ENCODE results near the gene KANK4.

KANK4 gene

DNA sequence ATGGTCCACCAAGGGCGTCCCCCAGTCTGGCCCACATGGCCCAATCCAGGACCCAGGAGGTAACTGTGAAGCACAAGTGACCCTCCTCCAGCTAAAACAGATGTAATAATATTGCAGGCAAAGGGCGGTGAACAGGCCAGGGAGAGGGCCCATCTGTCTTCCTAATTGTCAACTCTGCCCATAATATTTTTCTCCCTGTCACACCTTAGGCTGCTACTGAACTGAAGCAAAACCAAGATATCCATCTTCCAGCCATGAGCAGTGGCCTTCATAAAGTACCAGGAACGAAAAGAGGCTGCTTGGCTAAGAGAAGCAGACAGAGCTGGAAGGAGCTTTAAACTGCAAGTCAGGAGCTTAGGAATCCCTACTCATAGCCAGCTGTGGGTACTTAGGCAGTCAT is 3.1 kb downstream of the KANK4 start:
- no peak for DNase-seq (ENCODE audit: low read depth in 2 of 2)
- no peak overlapping the region for H3K4me3 ChIP-seq (replicated peaks in 1 of 2; ENCODE audit: low read depth in 2 of 2, low read length in 2 of 2)
- TF ChIP-seq, protein P1, sequence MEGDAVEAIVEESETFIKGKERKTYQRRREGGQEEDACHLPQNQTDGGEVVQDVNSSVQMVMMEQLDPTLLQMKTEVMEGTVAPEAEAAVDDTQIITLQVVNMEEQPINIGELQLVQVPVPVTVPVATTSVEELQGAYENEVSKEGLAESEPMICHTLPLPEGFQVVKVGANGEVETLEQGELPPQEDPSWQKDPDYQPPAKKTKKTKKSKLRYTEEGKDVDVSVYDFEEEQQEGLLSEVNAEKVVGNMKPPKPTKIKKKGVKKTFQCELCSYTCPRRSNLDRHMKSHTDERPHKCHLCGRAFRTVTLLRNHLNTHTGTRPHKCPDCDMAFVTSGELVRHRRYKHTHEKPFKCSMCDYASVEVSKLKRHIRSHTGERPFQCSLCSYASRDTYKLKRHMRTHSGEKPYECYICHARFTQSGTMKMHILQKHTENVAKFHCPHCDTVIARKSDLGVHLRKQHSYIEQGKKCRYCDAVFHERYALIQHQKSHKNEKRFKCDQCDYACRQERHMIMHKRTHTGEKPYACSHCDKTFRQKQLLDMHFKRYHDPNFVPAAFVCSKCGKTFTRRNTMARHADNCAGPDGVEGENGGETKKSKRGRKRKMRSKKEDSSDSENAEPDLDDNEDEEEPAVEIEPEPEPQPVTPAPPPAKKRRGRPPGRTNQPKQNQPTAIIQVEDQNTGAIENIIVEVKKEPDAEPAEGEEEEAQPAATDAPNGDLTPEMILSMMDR (IDR thresholded peaks at IDR 0.05; ENCODE audit: low read depth, low read length) = no peak

- no peak overlapping the region for H3K4me3 ChIP-seq (replicated peaks in 1 of 2; ENCODE audit: low read depth in 2 of 2, low read length in 2 of 2)
- no peak for DNase-seq (ENCODE audit: low read depth in 2 of 2)
- TF ChIP-seq, protein P1 (IDR thresholded peaks at IDR 0.05; ENCODE audit: low read depth, low read length) = no peak
These were observed 3.8 kb downstream of the KANK4 start for GRCh38 chr1:62315387-62315786.

GRCh38 chr1:62314454-62315350 is 4.5 kb downstream of the KANK4 start:
- TF ChIP-seq, protein P1 (IDR thresholded peaks at IDR 0.05; ENCODE audit: low read depth, low read length) = no peak
- DNase-seq (ENCODE audit: low read depth in 2 of 2) = no peak
- no peak overlapping the region for H3K4me3 ChIP-seq (replicated peaks in 1 of 2; ENCODE audit: low read depth in 2 of 2, low read length in 2 of 2)

GRCh38 chr1:62312698-62313097 is 6.5 kb downstream of the KANK4 start:
- H3K4me3 ChIP-seq (replicated peaks in 1 of 2; ENCODE audit: low read depth in 2 of 2, low read length in 2 of 2) = no peak overlapping the region
- TF ChIP-seq, protein P1 (IDR thresholded peaks at IDR 0.05; ENCODE audit: low read depth, low read length) = no peak
- DNase-seq (ENCODE audit: low read depth in 2 of 2) = no peak

GRCh38 chr1:62311473-62311943 is 7.7 kb downstream of the KANK4 start:
- TF ChIP-seq, protein P1 (IDR thresholded peaks at IDR 0.05; ENCODE audit: low read depth, low read length) = no peak

GRCh38 chr1:62309906-62310305 is 9.3 kb downstream of the KANK4 start:
- TF ChIP-seq, protein P1 (IDR thresholded peaks at IDR 0.05; ENCODE audit: low read depth, low read length) = no peak
- no peak for DNase-seq (ENCODE audit: low read depth in 2 of 2)
- H3K4me3 ChIP-seq (replicated peaks in 1 of 2; ENCODE audit: low read depth in 2 of 2, low read length in 2 of 2) = no peak overlapping the region

More at GRCh38 chr1:62311473-62311943, 7.7 kb downstream of the KANK4 start:
- DNase-seq (ENCODE audit: low read depth in 2 of 2) = no peak
- no peak overlapping the region for H3K4me3 ChIP-seq (replicated peaks in 1 of 2; ENCODE audit: low read depth in 2 of 2, low read length in 2 of 2)

Measured in cardiac fibroblast (primary cell).